Panc1 (cell line): ENCODE data around the gene SEC22A. TPM values are rescaled to one million over a fixed set of nuclear protein-coding genes. Genes with fewer than 3 reads are reported as not detected.

Source experiments
- ATAC-seq: fragments of 200-7000 bp; cut with Tn5 transposase; 2 replicates; pipeline ENCODE4 v1.9.1; 2020; ENCODE audit warnings: mild to moderate bottlenecking, moderate library complexity
- BruUV-seq: library from RNA; stranded (reverse); fragments of 400-500 nt; replicated peaks from 2 replicates; lab custom pipeline; 2021; lab: Mats Ljungman, UMichigan
- CTCF ChIA-PET: fragments of 300-600 bp; sonication (Branson Sonifier 250); formaldehyde crosslinking; loops from one replicate; lab custom pipeline; 2022; ENCODE audit warnings: antibody characterized with exemption; lab: Charles Lee
- POLR2A ChIA-PET: fragments of 300-600 bp; sonication (Branson Sonifier 250); formaldehyde crosslinking; loops from one replicate; lab custom pipeline; 2022; ENCODE audit warnings: antibody characterized with exemption; lab: Charles Lee
- DNase-seq: peaks from one replicate; pipeline ENCODE4 v3.0.0-alpha.2; 2010; ENCODE audit warnings: low read depth, low spot score
- H3K27ac ChIP-seq: 2 replicates; pipeline ENCODE4 v1.5.1; 2011; ENCODE audit warnings: mild to moderate bottlenecking, low read length, inconsistent platforms
- H3K27me3 ChIP-seq: fragments of 200-500 bp; sonication (Bioruptor generic); 2 replicates; pipeline ENCODE4 v1.6.0; 2014; ENCODE audit warnings: low read length, inconsistent platforms; ENCODE audit not compliant: control insufficient read depth, insufficient read depth
- H3K36me3 ChIP-seq: fragments of 200-500 bp; sonication (Bioruptor generic); 2 replicates; pipeline ENCODE4 v1.5.1; 2014; ENCODE audit warnings: inconsistent platforms, mild to moderate bottlenecking, low read length, moderate library complexity; ENCODE audit not compliant: control insufficient read depth, insufficient read depth
- H3K4me1 ChIP-seq: 2 replicates; pipeline ENCODE4 v1.5.1; 2011; ENCODE audit warnings: inconsistent platforms, mild to moderate bottlenecking, low read length, moderate library complexity; ENCODE audit not compliant: control insufficient read depth, insufficient read depth
- H3K4me3 ChIP-seq, 2 experiments: 2 replicates each; pipeline ENCODE4 v1.5.1; 2011 to 2012; ENCODE audit warnings: low read depth in 2 of 2, low read length in 2 of 2, mild to moderate bottlenecking in 2 of 2, inconsistent platforms in 1 of 2, moderate library complexity in 1 of 2
- H3K9me3 ChIP-seq: fragments of 200-500 bp; sonication (Bioruptor generic); 2 replicates; pipeline ENCODE4 v1.5.1; 2014; ENCODE audit warnings: low read depth, mild to moderate bottlenecking, inconsistent platforms, low read length, moderate library complexity; ENCODE audit not compliant: control insufficient read depth, insufficient read depth
- CTCF ChIP-seq: fragments of 450-650 bp; IDR thresholded peaks from 2 replicates; pipeline ENCODE4 v1.5.1; 2017; ENCODE audit warnings: mild to moderate bottlenecking
- POLR2AphosphoS5 ChIP-seq: IDR thresholded peaks from 2 replicates; pipeline ENCODE4 v1.6.1; 2012; ENCODE audit warnings: mild to moderate bottlenecking, low read depth, low read length, moderate library complexity
- REST ChIP-seq, 2 experiments: IDR thresholded peaks; 2 replicates each; pipeline ENCODE4 v1.6.1; 2011 to 2012; ENCODE audit warnings: low read depth in 2 of 2, control low read depth in 1 of 2, low read length in 1 of 2, mild to moderate bottlenecking in 1 of 2, moderate library complexity in 1 of 2; ENCODE audit not compliant: insufficient read depth in 1 of 2
- SIN3A ChIP-seq: IDR thresholded peaks from 2 replicates; pipeline ENCODE4 v1.6.1; 2012; ENCODE audit warnings: low read depth, mild to moderate bottlenecking, low read length, moderate library complexity, borderline replicate concordance; ENCODE audit not compliant: insufficient read depth
- TCF7L2 ChIP-seq: IDR thresholded peaks from 2 replicates; pipeline ENCODE4 v1.6.1; 2011; ENCODE audit warnings: mild to moderate bottlenecking, low read depth, low read length, inconsistent platforms
- in situ Hi-C: cut with HindIII; loops from 2 replicates; pipeline ENCODE4 v1.10.0; 2016; ENCODE audit warnings: low sequenced_read_pairs, low pct_unique_long_range_greater_than_20kb
- intact Hi-C: fragments of 100-400 bp; cut with micrococcal nuclease; formaldehyde crosslinking; loops from one replicate; pipeline ENCODE4 v1.10.0; 2022; ENCODE audit not compliant: unreplicated experiment
- total RNA-seq: library from RNA; stranded (reverse); gene quantifications from one replicate; pipeline ENCODE4 v1.2.1, GENCODE V29; 2021; ENCODE audit not compliant: unreplicated experiment

SEC22A gene
- total RNA-seq, 1 experiment from 2014 or later = 22.7 TPM

GRCh38 chr3:123300056-123300455 is 98.3 kb downstream of the SEC22A start:
- CTCF ChIA-PET = no interaction called here
- Histone ChIP-seq H3K27me3 (no peaks in the 10 kb centered on the region), H3K4me3 (no peak overlapping the region), H3K36me3 (no peaks in the 10 kb centered on the region), H3K4me1 (no peaks in the 10 kb centered on the region), H3K9me3 (no peaks in the 10 kb centered on the region), H3K27ac (no peak overlapping the region)
- TF ChIP-seq TCF7L2 (no peak), CTCF (no peak)
- ATAC-seq = no peak
- in situ Hi-C loops (no loop called here), intact Hi-C loops (no loop called here)
- BruUV-seq = no TSS peak
- POLR2A ChIA-PET = no interaction called here
- DNase-seq = no peak

GRCh38 chr3:123300583-123300982 is 98.8 kb downstream of the SEC22A start:
- H3K4me1 ChIP-seq = no peaks in the 10 kb centered on the region
- ChIA-PET CTCF (no interaction called here), POLR2A (no interaction called here)
- intact Hi-C loops (no loop called here), in situ Hi-C loops (no loop called here)
- ATAC-seq (no peak), DNase-seq (no peak)
- no peaks in the 10 kb centered on the region for H3K27me3 ChIP-seq
- H3K9me3 ChIP-seq = no peaks in the 10 kb centered on the region
- H3K4me3 ChIP-seq = no peak overlapping the region
- no peak overlapping the region for H3K27ac ChIP-seq
- H3K36me3 ChIP-seq = no peaks in the 10 kb centered on the region
- BruUV-seq = no TSS peak
- no peak for TF ChIP-seq POLR2AphosphoS5
- no peak for TF ChIP-seq REST (IDR thresholded peaks at IDR 0.05; ENCODE audit: insufficient read depth in 1 of 2, low read depth in 2 of 2, low read length in 1 of 2)
- TF ChIP-seq SIN3A = no peak
- TF ChIP-seq TCF7L2 = no peak
- TF ChIP-seq CTCF = no peak
